Tibial nerve (tissue), 3 donors: Measurements from ENCODE around the gene IL37.

Source experiments
- POLR2A ChIP-seq, 2 donors: fragments of 450-650 bp; IDR thresholded peaks; one replicate each; pipeline ENCODE4 v1.6.1; 2017; ENCODE audit warnings: antibody characterized with exemption in 2 of 2, mild to moderate bottlenecking in 2 of 2, moderate library complexity in 2 of 2
- TF ChIP-seq, protein P1 (sequence below), 5 experiments: fragments of 200-600 bp in 3 of 5; fragments of 450-650 bp in 2 of 5; sonication (generic) in 3 of 5; IDR thresholded peaks; one replicate each; pipeline ENCODE4 v1.5.1; 2016 to 2019; ENCODE audit warnings: antibody characterized with exemption in 5 of 5, mild to moderate bottlenecking in 3 of 5, moderate library complexity in 2 of 5

DNA sequence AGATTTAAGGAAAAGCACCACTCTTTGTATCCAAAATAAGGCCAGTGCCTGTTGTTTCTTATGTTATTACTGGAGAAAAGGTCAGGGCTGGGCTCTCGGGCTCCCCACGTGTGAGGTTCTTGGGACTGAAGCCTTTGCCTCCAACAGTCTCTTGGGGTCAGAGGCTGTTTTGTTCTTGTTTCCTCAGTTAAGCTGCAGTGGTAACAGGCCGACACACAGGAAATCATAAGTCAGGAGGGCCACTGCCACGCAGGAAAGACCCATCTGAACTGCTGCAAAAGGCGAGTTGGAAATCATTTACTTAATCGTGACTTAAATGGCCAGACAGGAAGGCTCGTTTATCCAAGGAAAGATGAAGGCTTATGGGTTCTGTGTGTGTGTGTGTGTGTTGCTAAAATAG is 30.3 kb upstream of the IL37 start:
- no peak for TF ChIP-seq POLR2A (IDR thresholded peaks at IDR 0.05)
- TF ChIP-seq, protein P1, sequence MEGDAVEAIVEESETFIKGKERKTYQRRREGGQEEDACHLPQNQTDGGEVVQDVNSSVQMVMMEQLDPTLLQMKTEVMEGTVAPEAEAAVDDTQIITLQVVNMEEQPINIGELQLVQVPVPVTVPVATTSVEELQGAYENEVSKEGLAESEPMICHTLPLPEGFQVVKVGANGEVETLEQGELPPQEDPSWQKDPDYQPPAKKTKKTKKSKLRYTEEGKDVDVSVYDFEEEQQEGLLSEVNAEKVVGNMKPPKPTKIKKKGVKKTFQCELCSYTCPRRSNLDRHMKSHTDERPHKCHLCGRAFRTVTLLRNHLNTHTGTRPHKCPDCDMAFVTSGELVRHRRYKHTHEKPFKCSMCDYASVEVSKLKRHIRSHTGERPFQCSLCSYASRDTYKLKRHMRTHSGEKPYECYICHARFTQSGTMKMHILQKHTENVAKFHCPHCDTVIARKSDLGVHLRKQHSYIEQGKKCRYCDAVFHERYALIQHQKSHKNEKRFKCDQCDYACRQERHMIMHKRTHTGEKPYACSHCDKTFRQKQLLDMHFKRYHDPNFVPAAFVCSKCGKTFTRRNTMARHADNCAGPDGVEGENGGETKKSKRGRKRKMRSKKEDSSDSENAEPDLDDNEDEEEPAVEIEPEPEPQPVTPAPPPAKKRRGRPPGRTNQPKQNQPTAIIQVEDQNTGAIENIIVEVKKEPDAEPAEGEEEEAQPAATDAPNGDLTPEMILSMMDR (IDR thresholded peaks at IDR 0.05): no peak
